Activated naive CD8-positive, alpha-beta T cell treated with anti-CD3 and anti-CD28 coated beads for 36 hours (primary cell): ENCODE results near the gene PAPPA2. TPM values are rescaled to one million over a fixed set of nuclear protein-coding genes. Genes with fewer than 3 reads are reported as not detected.

Experiments used
- DNase-seq: peaks from one replicate; pipeline ENCODE4 v3.0.0; 2021
- H3K27ac Mint-ChIP-seq: one replicate; pipeline ENCODE4 v1.8.0; 2022; ENCODE audit warnings: mild to moderate bottlenecking, moderate library complexity, mixed read lengths
- H3K27me3 Mint-ChIP-seq: one replicate; pipeline ENCODE4 v1.8.0; 2022; ENCODE audit warnings: mild to moderate bottlenecking, mixed read lengths
- H3K36me3 Mint-ChIP-seq: one replicate; pipeline ENCODE4 v1.8.0; 2021; ENCODE audit warnings: mild to moderate bottlenecking, mixed read lengths
- H3K4me1 Mint-ChIP-seq: one replicate; pipeline ENCODE4 v1.8.0; 2021; ENCODE audit warnings: mixed read lengths
- H3K4me3 Mint-ChIP-seq: one replicate; pipeline ENCODE4 v1.8.0; 2022; ENCODE audit warnings: mild to moderate bottlenecking, moderate library complexity, mixed read lengths
- H3K9me3 Mint-ChIP-seq: one replicate; pipeline ENCODE4 v1.8.0; 2022; ENCODE audit warnings: mixed read lengths
- total RNA-seq, 2 experiments: library from RNA; stranded (reverse); gene quantifications; one replicate each; pipeline ENCODE4 v1.2.3, GENCODE V29; 2021

The PAPPA2 gene
- total RNA-seq, 2 experiments from 2014 or later: 0.12 to 0.52 TPM

DNA sequence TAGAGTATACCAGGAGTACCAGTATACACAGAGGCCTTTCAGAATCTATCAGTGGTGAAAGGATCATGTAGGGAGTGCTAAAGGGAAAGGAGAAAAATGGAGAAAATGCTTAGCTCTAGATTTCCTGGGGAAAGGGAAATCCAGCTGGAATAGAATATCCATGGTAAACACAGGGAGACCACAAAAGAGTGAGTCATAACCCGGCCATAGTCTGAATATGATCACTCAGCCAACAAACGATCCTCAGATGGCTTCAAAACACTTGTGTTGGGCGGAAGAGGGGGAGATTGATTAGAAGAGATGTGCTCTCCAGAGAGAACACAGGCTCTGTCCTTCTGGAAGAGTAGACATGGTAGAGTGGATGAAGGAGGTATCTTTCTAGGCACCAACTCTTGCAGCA lies 180.6 kb downstream of the PAPPA2 start:
- no peak overlapping the region for H3K27ac Mint-ChIP-seq
- H3K27me3 Mint-ChIP-seq: no peaks in the 10 kb centered on the region
- no peaks in the 10 kb centered on the region for H3K4me1 Mint-ChIP-seq
- no peak for DNase-seq
- H3K36me3 Mint-ChIP-seq: no peaks in the 10 kb centered on the region
- H3K9me3 Mint-ChIP-seq: peaks cover under 1% of the 10 kb centered on the region
- H3K4me3 Mint-ChIP-seq: no peak overlapping the region

DNA sequence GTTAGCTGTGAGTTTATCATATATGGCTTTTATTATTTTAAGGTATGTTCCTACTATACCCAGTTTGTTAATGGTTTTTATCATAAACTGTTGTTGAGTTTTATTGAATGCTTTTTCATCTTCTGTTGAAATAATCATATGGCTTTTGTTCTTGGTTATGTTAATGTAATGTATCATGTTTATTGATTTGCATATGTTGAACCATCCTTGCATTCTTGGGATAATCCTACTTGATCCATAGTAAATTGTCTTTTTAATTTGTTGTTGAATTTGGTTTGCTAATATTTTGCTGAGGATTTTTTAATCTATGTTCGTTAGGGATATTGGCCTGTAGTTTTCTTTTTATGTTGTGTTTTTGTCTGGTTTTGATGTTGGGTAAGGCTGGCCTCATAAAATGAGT lies 185.6 kb downstream of the PAPPA2 start:
- no peaks in the 10 kb centered on the region for H3K27me3 Mint-ChIP-seq
- DNase-seq: no peak
- H3K9me3 Mint-ChIP-seq: peaks cover 14% of the 10 kb centered on the region
- H3K4me1 Mint-ChIP-seq: no peaks in the 10 kb centered on the region
- no peak overlapping the region for H3K4me3 Mint-ChIP-seq
- H3K27ac Mint-ChIP-seq: no peak overlapping the region
- no peaks in the 10 kb centered on the region for H3K36me3 Mint-ChIP-seq

DNA sequence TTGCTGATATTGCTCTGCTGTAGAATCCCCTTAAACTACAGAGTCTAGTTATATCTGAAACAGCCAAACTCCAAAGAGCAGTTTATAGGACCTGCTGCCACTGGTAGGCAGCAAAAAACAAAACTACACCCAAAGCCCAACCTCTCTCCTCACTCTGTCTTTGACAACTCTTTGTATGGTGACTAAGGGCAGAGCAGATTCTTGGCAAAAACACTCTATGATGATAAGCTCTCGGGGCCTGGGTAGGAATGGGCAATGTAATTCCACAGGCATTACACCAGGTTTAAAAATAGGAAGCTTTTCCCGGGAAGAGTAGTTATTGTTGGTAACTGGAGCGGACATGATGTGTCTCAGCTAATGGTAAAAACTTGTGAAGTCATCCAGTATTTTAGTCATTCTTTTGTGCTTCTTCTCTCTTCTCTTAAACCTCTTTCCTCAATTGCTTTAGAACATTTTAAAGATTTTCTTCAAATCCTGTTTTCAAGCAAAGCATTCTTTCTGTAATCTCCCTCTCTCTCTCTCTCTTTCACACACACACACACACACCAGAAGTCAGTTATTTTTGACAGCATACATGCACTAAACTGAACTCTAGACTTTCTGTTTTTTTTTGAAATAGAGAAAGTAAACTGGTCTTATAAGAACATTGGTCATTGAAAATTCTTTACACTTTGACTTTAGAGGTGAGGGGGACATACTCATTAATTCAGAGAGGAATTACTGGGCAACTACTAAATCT lies 193.5 kb downstream of the PAPPA2 start:
- Mint-ChIP-seq H3K4me1 (no peaks in the 10 kb centered on the region), H3K27ac (no peak overlapping the region), H3K9me3 (peaks cover 9% of the 10 kb centered on the region), H3K27me3 (no peaks in the 10 kb centered on the region), H3K4me3 (no peak overlapping the region), H3K36me3 (no peaks in the 10 kb centered on the region)
- no peak for DNase-seq

GRCh38 chr1:176669782-176670181 lies 206.8 kb downstream of the PAPPA2 start:
- no peak overlapping the region for H3K4me3 Mint-ChIP-seq
- H3K4me1 Mint-ChIP-seq: no peaks in the 10 kb centered on the region
- no peaks in the 10 kb centered on the region for H3K36me3 Mint-ChIP-seq
- no peaks in the 10 kb centered on the region for H3K9me3 Mint-ChIP-seq
- no peak overlapping the region for H3K27ac Mint-ChIP-seq
- peaks cover 7% of the 10 kb centered on the region for H3K27me3 Mint-ChIP-seq
- DNase-seq: no peak

GRCh38 chr1:176670853-176671252 lies 207.9 kb downstream of the PAPPA2 start:
- Mint-ChIP-seq H3K36me3 (no peaks in the 10 kb centered on the region), H3K4me1 (no peaks in the 10 kb centered on the region)

DNA sequence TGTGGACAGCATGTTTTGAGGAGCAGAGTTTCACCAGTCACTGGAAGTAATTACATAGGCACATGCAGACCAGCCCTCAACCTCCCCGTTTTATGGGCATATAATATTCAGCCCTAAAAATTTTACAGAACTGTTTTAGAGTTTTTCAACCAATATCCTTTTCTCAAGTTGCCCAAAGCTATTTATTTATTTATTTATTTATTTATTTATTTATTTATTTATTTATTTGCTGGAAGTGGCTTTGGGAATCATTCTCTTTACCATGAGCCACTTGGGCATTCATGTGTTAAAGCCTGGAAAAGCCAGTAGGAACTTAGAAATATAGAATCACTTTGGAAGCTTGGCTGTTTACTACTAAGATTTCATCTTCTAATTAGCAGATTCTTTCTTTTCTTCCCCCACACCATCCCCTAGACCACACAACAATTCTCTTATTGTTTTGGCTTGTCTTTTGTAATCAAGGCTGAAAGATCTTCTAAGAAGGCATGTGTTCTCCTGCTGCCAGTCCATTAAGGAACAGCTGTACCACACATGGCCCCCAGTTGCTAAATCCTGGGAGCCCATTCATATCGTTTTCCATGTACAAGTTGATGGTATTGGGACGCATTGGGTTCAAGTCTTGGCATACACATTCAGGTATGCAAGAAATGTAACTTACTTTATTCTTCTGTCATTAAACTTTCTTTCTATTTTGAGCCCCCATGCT lies 220.0 kb downstream of the PAPPA2 start:
- H3K36me3 Mint-ChIP-seq: no peaks in the 10 kb centered on the region
- no peaks in the 10 kb centered on the region for H3K4me1 Mint-ChIP-seq
- no peak overlapping the region for H3K4me3 Mint-ChIP-seq

More at GRCh38 chr1:176670853-176671252, 207.9 kb downstream of the PAPPA2 start:
- Mint-ChIP-seq H3K4me3 (no peak overlapping the region), H3K9me3 (no peaks in the 10 kb centered on the region), H3K27me3 (peaks cover 7% of the 10 kb centered on the region), H3K27ac (no peak overlapping the region)
- DNase-seq: no peak

DNA sequence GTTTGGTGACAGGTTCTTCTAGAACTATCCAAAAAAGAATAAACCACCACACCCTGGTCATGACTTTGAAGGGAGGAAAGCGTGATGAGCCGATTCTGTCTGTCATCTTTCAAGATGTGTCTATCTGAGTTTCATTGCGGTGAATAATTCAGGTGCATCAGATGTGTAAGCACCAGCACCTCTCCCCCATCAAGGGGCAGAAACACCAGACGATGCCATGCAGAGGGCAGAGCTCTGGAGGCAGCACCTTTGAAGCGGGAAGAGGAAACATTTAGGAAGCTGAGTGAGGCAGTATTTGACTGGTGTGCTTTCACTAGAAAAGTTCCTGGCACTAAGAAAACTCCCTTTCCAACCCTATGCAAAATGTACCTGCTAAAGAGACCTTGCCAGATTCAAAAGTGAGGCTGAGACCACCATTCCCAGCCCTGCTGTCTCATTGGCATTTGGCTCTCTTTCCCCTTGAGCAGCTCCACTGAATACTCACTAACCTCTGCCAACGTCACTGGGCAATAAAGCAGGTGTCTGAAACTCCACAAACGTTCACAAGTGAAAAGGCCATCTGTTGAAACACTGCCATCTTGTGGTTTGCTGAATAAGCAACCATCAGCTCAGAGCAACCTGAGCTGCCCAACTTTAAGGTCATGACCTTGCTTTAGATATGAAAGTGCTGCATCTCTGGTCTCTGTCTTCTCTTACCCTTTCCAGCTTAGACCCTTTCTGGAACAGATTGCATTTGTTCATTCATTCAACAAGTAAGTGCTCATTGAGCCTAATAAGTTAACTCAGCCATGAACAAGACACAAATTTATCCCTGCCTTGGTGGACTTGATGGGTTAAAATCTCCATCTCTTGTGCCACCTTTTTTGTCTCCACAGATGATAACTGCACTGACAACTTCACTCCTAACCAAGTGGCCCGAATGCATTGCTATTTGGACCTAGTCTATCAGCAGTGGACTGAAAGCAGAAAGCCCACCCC lies 228.6 kb downstream of the PAPPA2 start:
- Mint-ChIP-seq H3K9me3 (no peaks in the 10 kb centered on the region), H3K27me3 (peaks cover under 1% of the 10 kb centered on the region), H3K4me1 (no peaks in the 10 kb centered on the region), H3K4me3 (no peak overlapping the region), H3K36me3 (no peaks in the 10 kb centered on the region), H3K27ac (no peak overlapping the region)
- no peak for DNase-seq

More for the DNA sequence above, 220.0 kb downstream of the PAPPA2 start:
- H3K27me3 Mint-ChIP-seq: peaks cover 4% of the 10 kb centered on the region
- DNase-seq: no peak
- no peak overlapping the region for H3K27ac Mint-ChIP-seq
- H3K9me3 Mint-ChIP-seq: no peaks in the 10 kb centered on the region

DNA sequence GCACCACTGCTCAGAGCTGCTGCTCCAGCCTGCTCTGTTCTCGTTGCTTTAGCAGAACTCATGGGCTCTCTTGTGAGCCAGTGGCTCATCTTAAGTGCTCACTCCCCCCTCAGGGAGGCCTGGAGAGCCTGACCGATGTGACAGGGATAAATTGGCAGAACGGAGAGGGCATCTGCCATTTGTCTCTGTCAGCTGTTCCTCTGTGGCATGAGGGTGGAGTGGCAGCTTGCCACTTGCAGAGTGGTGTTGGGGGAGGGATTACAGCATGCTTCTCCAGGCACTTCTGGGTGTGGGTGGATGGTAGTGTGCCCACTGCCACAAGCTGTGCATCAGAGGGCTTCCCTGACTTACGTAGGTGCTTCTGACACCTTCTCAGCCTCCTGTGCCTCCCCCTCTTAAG lies 229.5 kb downstream of the PAPPA2 start:
- no peak overlapping the region for H3K4me3 Mint-ChIP-seq
- H3K27ac Mint-ChIP-seq: no peak overlapping the region
- H3K27me3 Mint-ChIP-seq: peaks cover 6% of the 10 kb centered on the region
- no peaks in the 10 kb centered on the region for H3K9me3 Mint-ChIP-seq
- H3K4me1 Mint-ChIP-seq: no peaks in the 10 kb centered on the region
- no peaks in the 10 kb centered on the region for H3K36me3 Mint-ChIP-seq
- no peak for DNase-seq

- Mint-ChIP-seq H3K4me3 (no peak overlapping the region), H3K27me3 (peaks cover 6% of the 10 kb centered on the region), H3K4me1 (no peaks in the 10 kb centered on the region), H3K27ac (no peak overlapping the region), H3K36me3 (no peaks in the 10 kb centered on the region), H3K9me3 (no peaks in the 10 kb centered on the region)
- no peak for DNase-seq
These were observed 230.2 kb downstream of the PAPPA2 start for GRCh38 chr1:176692988-176693696.

DNA sequence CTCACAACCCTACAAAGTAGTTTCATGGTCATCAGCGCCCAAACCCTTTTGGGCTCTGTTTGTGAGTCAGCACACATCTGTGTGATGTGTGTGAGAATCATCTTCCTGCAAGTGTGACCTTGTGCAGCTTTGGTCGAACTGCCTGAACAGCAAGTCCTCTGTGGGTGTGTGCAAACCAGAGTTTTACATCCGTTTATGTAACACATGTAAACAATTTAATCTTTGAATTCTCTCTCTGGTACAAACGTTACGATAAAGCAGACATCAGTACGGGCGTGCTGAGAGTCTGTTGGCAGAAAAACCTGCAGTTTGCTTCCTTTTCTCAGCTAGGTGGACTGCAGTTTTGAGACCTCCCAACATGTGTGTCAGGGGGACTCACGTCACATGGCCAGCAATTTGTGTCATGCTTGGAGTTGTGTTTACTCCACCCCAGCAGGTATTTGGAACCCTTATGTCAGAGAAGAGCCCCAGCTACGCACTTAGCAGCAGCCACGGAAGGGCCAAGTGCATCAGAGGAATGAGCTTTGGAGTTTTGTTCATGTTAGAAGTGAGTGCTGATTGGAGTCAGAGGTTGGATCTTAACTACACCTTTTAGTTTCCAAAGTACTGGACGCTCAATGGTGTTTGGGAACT lies 230.8 kb downstream of the PAPPA2 start:
- Mint-ChIP-seq H3K27me3 (peaks cover 6% of the 10 kb centered on the region), H3K4me1 (no peaks in the 10 kb centered on the region), H3K27ac (no peak overlapping the region), H3K4me3 (no peak overlapping the region), H3K36me3 (no peaks in the 10 kb centered on the region), H3K9me3 (no peaks in the 10 kb centered on the region)
- no peak for DNase-seq

- Mint-ChIP-seq H3K27me3 (peaks cover 6% of the 10 kb centered on the region), H3K4me1 (no peaks in the 10 kb centered on the region), H3K36me3 (no peaks in the 10 kb centered on the region), H3K27ac (no peak overlapping the region), H3K4me3 (no peak overlapping the region), H3K9me3 (no peaks in the 10 kb centered on the region)
- no peak for DNase-seq
These were observed 231.7 kb downstream of the PAPPA2 start for GRCh38 chr1:176694713-176695112.

DNA sequence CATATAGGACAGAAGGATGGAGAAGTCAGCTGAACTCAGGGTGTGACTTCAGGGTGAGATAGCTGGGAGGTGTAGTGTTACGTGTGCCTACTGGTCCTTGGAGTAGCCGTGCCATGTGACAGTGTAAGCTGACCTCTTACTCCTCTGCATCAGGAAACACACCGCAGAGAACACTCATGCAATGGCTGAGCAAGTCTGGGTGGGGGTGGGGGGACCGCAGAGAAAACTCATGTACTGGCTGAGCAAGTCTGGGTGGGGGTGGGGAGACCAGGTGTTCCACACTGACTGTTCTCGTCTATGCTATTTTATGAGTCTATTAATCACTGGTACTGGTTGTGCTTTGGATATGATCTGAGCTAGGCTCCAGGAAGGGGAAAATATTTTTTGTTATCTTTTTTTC lies 233.1 kb downstream of the PAPPA2 start:
- Mint-ChIP-seq H3K4me1 (no peaks in the 10 kb centered on the region), H3K27me3 (peaks cover 6% of the 10 kb centered on the region), H3K4me3 (no peak overlapping the region), H3K9me3 (no peaks in the 10 kb centered on the region), H3K27ac (no peak overlapping the region), H3K36me3 (no peaks in the 10 kb centered on the region)
- DNase-seq: no peak

GRCh38 chr1:176696689-176697088 lies 233.7 kb downstream of the PAPPA2 start:
- Mint-ChIP-seq H3K36me3 (no peaks in the 10 kb centered on the region), H3K9me3 (no peaks in the 10 kb centered on the region), H3K27me3 (peaks cover 6% of the 10 kb centered on the region), H3K27ac (no peak overlapping the region), H3K4me3 (no peak overlapping the region), H3K4me1 (no peaks in the 10 kb centered on the region)
- no peak for DNase-seq

- H3K36me3 Mint-ChIP-seq: no peaks in the 10 kb centered on the region
- no peaks in the 10 kb centered on the region for H3K4me1 Mint-ChIP-seq
- no peak overlapping the region for H3K4me3 Mint-ChIP-seq
- H3K9me3 Mint-ChIP-seq: no peaks in the 10 kb centered on the region
- peaks cover 6% of the 10 kb centered on the region for H3K27me3 Mint-ChIP-seq
- DNase-seq: no peak
- H3K27ac Mint-ChIP-seq: no peak overlapping the region
These were observed 236.8 kb downstream of the PAPPA2 start for GRCh38 chr1:176699821-176700220.
